Glomerular visceral epithelial cell (primary cell): ENCODE results near the gene FTCD.

ENCODE experiments used
- DNase-seq: peaks from one replicate; pipeline ENCODE4 v3.0.0-alpha.2; 2016; ENCODE audit errors: extremely low spot score

Gene FTCD

DNA sequence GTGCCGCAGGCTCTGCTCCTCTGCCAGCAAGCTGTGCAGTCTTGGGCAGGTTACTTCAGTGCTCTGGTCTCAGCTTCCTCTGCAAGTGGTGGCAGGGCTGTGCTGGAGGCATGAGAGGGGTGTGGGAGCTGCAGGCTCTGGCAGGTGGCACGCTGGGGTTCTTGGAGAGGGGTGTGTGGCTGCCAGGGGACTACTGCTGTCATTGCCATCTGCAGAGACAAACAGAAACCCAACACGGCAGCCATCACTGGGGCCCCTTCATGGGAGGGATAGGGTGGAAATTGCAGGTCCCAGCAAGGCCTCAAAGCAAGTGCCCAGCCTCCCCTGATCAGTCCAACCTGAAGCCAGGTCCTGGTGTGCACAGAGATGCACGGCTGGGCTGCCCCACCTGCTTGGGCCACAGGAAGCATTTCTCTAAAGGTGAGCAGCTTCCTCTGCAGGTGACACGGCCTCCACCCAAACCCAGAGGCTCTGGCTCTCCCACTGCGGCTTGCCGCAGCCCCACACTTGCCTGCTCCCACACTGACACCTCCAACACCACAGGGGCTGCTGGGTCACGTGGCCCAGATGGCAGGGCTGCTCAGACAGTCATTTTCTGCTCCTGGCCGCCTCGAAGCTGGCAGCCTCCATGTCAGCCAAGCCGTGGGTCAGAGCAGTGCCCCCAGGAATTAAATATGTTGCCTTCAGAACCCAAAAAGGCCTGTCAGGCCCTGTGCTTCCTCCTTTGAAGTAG is 61.5 kb downstream of the FTCD start:
- DNase-seq: no peak

DNA sequence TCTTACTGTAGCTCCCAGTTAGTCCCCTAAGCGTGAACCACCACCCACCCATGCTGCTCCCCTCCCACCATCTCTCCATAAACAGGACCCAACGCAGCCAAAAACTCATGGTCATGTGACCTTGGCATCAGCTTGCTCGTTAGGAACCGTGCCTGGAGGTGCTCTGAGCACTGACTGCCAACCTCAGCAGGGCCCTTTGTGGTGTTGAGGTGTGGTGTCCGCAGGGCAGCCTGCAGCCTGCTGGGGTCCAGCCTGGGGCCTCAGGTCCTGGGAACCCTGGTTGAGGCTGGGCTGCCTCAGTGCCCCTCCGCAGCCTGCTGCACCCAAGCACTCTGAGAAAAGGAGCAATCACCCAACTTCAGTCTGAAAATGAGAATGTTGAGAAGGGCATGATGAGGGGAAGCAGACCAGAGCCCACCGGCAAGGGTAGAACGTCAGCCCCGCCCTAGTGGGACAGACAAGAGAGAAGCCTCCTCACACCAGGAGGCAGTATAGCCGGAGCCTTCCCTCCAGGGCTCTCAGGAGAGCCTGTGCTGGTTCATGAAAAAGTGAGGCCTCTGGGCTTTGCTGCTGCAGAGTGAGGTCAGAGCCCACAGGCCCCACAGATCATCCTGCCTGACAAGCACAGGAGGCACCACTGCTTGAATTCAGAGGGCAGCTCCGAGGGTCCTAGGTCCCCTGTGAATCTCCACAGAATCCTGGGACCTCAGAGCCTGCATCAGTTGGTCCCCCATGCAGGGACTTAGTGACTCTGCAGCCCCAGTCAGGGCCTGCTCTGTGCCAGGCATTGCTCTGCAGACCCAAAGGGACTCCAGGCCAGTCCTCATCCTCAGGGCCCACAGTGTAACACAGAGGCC is 62.3 kb downstream of the FTCD start:
- no peak for DNase-seq

DNA sequence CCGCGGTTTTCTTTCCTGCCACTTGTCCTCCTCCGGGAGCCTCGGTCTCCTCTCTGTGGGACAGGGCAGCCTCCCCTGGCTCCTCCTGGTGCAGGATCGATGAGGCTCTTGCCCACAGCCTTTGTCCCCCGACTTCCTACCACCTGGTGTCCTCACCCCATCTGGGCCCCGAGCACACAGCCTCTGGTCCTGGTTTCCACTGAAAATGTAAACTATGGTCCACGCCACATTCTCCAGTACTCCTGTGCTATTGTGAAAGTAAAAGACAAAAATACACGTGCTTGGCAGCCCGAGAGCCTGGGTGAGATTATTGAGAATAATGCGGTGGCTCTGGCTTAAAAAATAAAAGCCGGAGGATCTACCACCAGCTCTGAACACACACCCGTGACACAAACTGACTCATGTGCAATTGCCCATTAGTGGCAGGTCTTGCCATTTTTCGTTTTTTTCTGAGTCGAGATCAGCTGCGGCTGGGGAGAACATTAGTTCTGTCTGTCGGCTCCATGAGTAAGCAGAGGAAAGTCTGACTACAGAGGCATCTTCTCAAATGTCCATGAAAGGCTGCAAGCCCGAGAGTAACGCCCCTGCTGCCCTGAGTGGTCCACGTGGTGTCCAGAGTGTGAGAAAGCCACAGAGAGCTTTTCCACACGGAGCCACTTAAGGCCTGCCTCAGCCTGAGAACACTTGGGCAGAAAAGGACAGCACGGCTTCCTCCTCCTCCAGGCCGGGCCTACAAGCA is 63.2 kb downstream of the FTCD start:
- no peak for DNase-seq

DNA sequence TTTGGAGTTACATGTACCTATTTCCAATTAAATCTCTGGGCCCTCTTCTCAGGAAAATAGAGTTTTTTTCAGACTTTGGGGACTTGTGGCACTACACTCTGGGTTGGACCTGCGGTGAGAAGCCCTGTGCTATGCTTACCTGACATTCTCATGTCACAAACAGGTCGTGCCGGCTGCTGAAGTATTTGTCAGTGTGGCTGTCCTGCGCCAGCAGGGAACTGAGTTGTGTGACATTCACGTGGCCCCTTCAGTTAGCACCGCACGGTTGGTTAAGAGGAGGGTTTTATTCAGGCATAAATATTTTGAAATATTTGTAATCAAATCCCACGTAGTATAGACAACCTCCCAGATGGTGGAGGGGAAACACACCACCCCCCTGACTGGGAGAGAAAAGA is 63.8 kb downstream of the FTCD start:
- no peak for DNase-seq

DNA sequence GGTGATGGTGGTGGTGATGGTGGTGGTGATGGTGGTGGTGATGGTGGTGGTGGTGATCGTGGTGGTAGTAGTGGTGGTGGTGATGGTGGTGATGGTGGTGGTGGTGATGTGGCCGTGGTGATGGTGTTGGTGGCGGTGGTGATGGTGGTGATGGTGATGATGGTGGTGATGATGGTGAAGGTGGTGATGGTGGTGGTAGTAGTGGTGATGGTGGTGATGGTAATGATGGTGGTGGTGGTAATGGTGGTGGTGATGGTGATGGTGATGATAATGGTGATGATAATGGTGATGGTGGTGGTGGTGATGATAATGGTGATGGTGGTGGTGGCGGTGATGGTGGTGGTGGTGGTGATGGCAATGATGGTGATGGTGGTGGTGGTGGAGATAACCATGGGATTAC is 64.3 kb downstream of the FTCD start:
- no peak for DNase-seq

DNA sequence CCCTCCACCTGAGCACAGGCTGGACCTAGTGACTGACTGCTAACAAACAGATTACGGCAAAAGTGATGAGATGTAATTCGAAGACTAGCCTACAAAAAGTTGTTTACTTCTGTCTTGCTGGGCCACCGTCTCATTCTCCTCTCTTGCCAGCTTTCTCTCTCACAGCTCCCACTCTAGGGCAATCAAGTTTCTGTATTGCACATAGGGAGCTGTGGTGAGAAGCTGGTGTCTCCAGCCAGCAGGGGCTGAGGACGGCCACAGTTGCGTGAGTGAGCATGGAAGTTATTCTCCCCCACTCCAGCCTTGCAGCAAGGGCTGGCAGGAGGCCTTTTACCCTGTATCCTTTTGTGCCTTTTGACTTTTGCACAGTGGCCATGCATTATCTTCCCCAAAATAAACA is 66.1 kb downstream of the FTCD start:
- DNase-seq: no peak

DNA sequence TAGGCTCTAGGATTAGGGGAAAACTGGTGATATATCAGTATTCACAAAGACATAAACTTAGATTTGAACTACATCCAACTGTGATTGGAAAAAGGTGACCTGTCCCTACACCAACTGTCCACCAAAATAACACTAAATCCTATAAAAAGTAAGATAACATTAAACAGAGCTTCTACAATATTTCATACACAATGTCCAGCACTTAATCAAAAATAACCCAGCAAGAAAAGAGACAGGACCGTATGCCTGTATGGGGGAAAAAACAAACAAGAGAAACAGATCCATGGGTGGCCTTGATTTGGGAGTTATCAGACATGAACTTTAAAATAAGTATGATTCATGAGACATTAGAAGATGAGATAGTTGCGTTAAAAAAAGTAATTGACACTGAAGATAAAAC is 67.2 kb downstream of the FTCD start:
- no peak for DNase-seq

DNA sequence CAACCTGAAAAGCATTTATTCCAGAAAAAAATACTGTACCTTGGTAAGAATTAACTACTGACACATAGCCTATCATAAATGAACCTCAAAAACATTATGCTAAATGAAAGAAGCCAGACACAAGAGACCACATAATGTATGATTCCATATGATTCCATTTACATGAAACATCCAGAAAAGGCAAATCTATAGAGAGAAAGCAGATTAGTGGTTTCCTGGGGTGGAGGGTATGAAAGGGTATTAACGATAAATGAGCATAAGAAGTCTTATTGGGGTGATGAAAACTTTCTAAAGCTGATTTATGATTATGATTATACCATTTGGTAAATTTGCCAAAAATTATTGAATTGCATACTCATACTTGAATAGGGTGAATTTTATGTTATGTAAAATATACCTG is 67.7 kb downstream of the FTCD start:
- DNase-seq: no peak
